Smooth muscle cell (in vitro differentiated cells): ENCODE measurements around the gene TMEM238L. TPM values are rescaled to one million over a fixed set of nuclear protein-coding genes. Genes with fewer than 3 reads are reported as not detected.

Experiments
- DNase-seq: peaks from one replicate; lab custom pipeline; 2025; ENCODE audit not compliant: unreplicated experiment; lab: John Stamatoyannopoulos, UW
- H2AFZ ChIP-seq: fragments of 200-600 bp; sonication (generic); 2 replicates; pipeline ENCODE4 v1.6.0; 2016; ENCODE audit warnings: antibody characterized with exemption, low read depth, mild to moderate bottlenecking
- H3F3A ChIP-seq: fragments of 200-600 bp; sonication (generic); 2 replicates; pipeline ENCODE4 v1.6.0; 2017; ENCODE audit warnings: antibody characterized with exemption, low read depth
- H3K27ac ChIP-seq: fragments of 200-600 bp; sonication (generic); 2 replicates; pipeline ENCODE4 v1.5.1; 2016; ENCODE audit warnings: low read depth, mild to moderate bottlenecking
- H3K27me3 ChIP-seq: fragments of 200-600 bp; sonication (generic); 2 replicates; pipeline ENCODE4 v1.6.1; 2016; ENCODE audit warnings: low read depth, mild to moderate bottlenecking
- H3K36me3 ChIP-seq: fragments of 200-600 bp; sonication (generic); 2 replicates; pipeline ENCODE4 v1.5.1; 2016; ENCODE audit warnings: low read depth
- H3K4me1 ChIP-seq: fragments of 200-600 bp; sonication (generic); 2 replicates; pipeline ENCODE4 v1.5.1; 2016; ENCODE audit warnings: low read depth
- H3K4me2 ChIP-seq: fragments of 200-600 bp; sonication (generic); 2 replicates; pipeline ENCODE4 v1.6.0; 2016; ENCODE audit warnings: mild to moderate bottlenecking
- H3K4me3 ChIP-seq: fragments of 200-600 bp; sonication (generic); 2 replicates; pipeline ENCODE4 v1.5.1; 2016; ENCODE audit warnings: mild to moderate bottlenecking
- H3K79me2 ChIP-seq: fragments of 200-600 bp; sonication (generic); 2 replicates; pipeline ENCODE4 v1.6.0; 2016; ENCODE audit warnings: low read depth, mild to moderate bottlenecking
- H3K9ac ChIP-seq: fragments of 200-600 bp; sonication (generic); 2 replicates; pipeline ENCODE4 v1.6.0; 2016; ENCODE audit warnings: low read depth
- H3K9me3 ChIP-seq: fragments of 200-600 bp; sonication (generic); replicated peaks from 2 replicates; pipeline ENCODE4 v1.5.1; 2016; ENCODE audit warnings: low read depth
- H4K20me1 ChIP-seq: fragments of 200-600 bp; sonication (generic); 2 replicates; pipeline ENCODE4 v1.6.0; 2016; ENCODE audit warnings: low read depth
- CTCF ChIP-seq: fragments of 200-600 bp; sonication (generic); IDR thresholded peaks from 2 replicates; pipeline ENCODE4 v1.5.1; 2017; ENCODE audit warnings: borderline replicate concordance, mild to moderate bottlenecking, antibody characterized with exemption; ENCODE audit not compliant: insufficient read depth, poor library complexity, severe bottlenecking
- WGBS: methylation state at CpG from one replicate; pipeline ENCODE4 v1.1.7; 2016; ENCODE audit warnings: low lambda C conversion rate; 5-methylcytosine and 5-hydroxymethylcytosine counted together
- polyA plus RNA-seq: library from polyadenylated mRNA; unstranded; fragments of >200 nt; fragmentation: Nextera tagmentation; extraction: Ambion mirVana; gene quantifications from 2 replicates; pipeline ENCODE4 v1.2.1, GENCODE V29; 2016
- small RNA-seq: library from RNA; depleted of rRNA; stranded (forward); fragments of <200 nt; gene quantifications from one replicate; pipeline ENCODE3, GENCODE V24; 2014
- total RNA-seq: library from RNA; depleted of rRNA; stranded (reverse); fragments of >200 nt; gene quantifications from 2 replicates; pipeline ENCODE4 v1.2.3, GENCODE V29; 2014

The TMEM238L gene
- total and polyA plus RNA-seq, 2 experiments from 2014 or later, result not detected

DNA sequence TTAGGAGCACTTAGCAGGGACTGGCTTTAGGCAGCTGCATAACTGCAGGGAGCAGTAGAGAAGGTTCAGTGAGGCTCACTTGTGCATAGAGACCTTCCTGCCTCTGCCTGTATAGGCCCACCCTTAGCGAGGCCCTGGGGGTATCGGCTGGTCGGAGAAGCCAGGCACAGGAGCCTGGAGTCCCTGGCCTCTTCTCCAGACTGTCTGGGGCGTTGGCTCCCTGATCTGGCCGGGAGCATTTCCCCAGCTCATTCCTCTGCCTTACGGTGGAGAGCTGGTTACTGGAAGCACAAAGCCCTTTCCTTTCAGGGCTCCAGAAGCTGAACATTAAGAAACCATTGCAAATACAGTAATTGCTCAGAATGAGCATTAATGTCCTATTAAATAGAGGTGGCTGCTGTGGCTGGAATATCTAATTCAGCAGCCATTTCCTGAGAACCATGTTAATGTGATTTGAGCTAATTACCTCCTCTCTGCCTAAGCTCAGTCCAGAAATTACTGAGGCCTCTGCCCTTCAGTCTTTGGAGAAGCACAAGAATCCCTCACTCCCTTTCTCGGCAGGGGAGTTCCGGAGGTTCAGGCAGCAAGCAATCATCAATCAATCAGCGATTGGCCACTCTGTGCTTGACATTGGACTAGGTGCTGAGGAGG is 55.2 kb downstream of the TMEM238L start:
- Histone ChIP-seq H3K9ac (no peak overlapping the region), H3K36me3 (no peaks in the 10 kb centered on the region), H3K4me1 (no peaks in the 10 kb centered on the region), H3K9me3 (no peaks in the 10 kb centered on the region), H3K79me2 (no peaks in the 10 kb centered on the region), H3K27me3 (no peaks in the 10 kb centered on the region), H3K4me2 (no peak overlapping the region), H3K4me3 (no peak overlapping the region), H2AFZ (no peak overlapping the region), H3F3A (no peaks in the 10 kb centered on the region), H3K27ac (no peak overlapping the region), H4K20me1 (no peaks in the 10 kb centered on the region)
- WGBS, result 60% methylated on average over 9 of the region's 9 CpGs
- DNase-seq, result no peak
- no peak for TF ChIP-seq CTCF

- Histone ChIP-seq H3K9me3 (no peaks in the 10 kb centered on the region), H4K20me1 (no peaks in the 10 kb centered on the region), H3K79me2 (no peaks in the 10 kb centered on the region), H3K27me3 (no peaks in the 10 kb centered on the region), H3K36me3 (no peaks in the 10 kb centered on the region), H3K4me3 (no peak overlapping the region), H3K9ac (no peak overlapping the region), H3K4me1 (no peaks in the 10 kb centered on the region), H3K4me2 (peak overlapping the region; percentile 28), H2AFZ (no peak overlapping the region), H3K27ac (no peak overlapping the region), H3F3A (no peaks in the 10 kb centered on the region)
- DNase-seq, result no peak
- no peak for TF ChIP-seq CTCF
- WGBS, result 21% methylated on average over 6 of the region's 6 CpGs
Observed at GRCh38 chr17:10745231-10745630, 58.7 kb downstream of the TMEM238L start.

Small RNA genes lying within 50 kb of the gene (small RNA-seq; reads per million reads assigned to genes)
- gene AC015908.2 (not detected), gene TMEM238L (0.11 reads per million)

Other genes with a start within 250 kb of the TMEM238L start
- gene MYH3, start 146.8 kb downstream of the TMEM238L start, total RNA-seq, result 0.67 and 1.2 TPM in 2 replicates
- 1.1 and 1.6 TPM in 2 replicates for gene MYH3, start 146.8 kb downstream of the TMEM238L start, polyA plus RNA-seq
- 24.8 and 25.9 TPM in 2 replicates for gene SCO1, start 106.6 kb downstream of the TMEM238L start, total RNA-seq
- 28.3 and 30.6 TPM in 2 replicates for gene SCO1, start 106.6 kb downstream of the TMEM238L start, polyA plus RNA-seq
- gene ADPRM, start 106.5 kb downstream of the TMEM238L start, total RNA-seq, result 8.3 and 8.6 TPM in 2 replicates
- gene ADPRM, start 106.5 kb downstream of the TMEM238L start, polyA plus RNA-seq, result 9.3 and 11.3 TPM in 2 replicates
- gene TMEM220, start 74.1 kb downstream of the TMEM238L start, total RNA-seq, result 0.58 and 3.5 TPM in 2 replicates
- 4.3 and 5.5 TPM in 2 replicates for gene TMEM220, start 74.1 kb downstream of the TMEM238L start, polyA plus RNA-seq
- gene PIRT, start 34.0 kb upstream of the TMEM238L start, total RNA-seq, result not detected in 2 replicates
- not detected in 2 replicates for gene PIRT, start 34.0 kb upstream of the TMEM238L start, polyA plus RNA-seq